HG03442 (cell line): ENCODE data around the gene FAAH2.
A peak's percentile ranks its signal among the peaks of the same experiment; 100 is the strongest.
"Not testable (repeated sequence)": the region's sequence is repeated elsewhere in the genome, so short reads cannot be mapped to it uniquely, and the experiment has no call there.

ENCODE experiments used
- ATAC-seq: cut with Tn5 transposase; IDR thresholded peaks from one replicate; pipeline ENCODE4 v1.9.1; 2021; ENCODE audit warnings: mild to moderate bottlenecking, moderate library complexity; ENCODE audit not compliant: unreplicated experiment

FAAH2 gene

GRCh38 chrX:57286507-57287251 lies at the start of gene FAAH2:
Gene FAAH2, plus strand, starts transcription at chrX:57286706. Its CDS starts 120 bp downstream, at chrX:57286826.
- ATAC-seq = peak; percentile 88

- ATAC-seq = no peak
Measured at GRCh38 chrX:57241967-57242366, 44.5 kb upstream of the FAAH2 start.

GRCh38 chrX:57251965-57252364 lies 34.5 kb upstream of the FAAH2 start:
- ATAC-seq = no peak

GRCh38 chrX:57265126-57265525 lies 21.4 kb upstream of the FAAH2 start:
- no peak for ATAC-seq

- ATAC-seq = no peak
Measured at GRCh38 chrX:57266275-57266674, 20.2 kb upstream of the FAAH2 start.

GRCh38 chrX:57266871-57267270 lies 19.6 kb upstream of the FAAH2 start:
- no peak for ATAC-seq

GRCh38 chrX:57267308-57267707 lies 19.2 kb upstream of the FAAH2 start:
- ATAC-seq = no peak

- ATAC-seq = no peak
Measured at GRCh38 chrX:57270980-57271379, 15.5 kb upstream of the FAAH2 start.

- no peak for ATAC-seq
Measured at GRCh38 chrX:57282568-57282967, 3.9 kb upstream of the FAAH2 start.

GRCh38 chrX:57285001-57285400 lies 1.5 kb upstream of the FAAH2 start:
- ATAC-seq = no peak

GRCh38 chrX:57289089-57289488 lies 2.6 kb downstream of the FAAH2 start:
- no peak for ATAC-seq

GRCh38 chrX:57294961-57295360 lies 8.5 kb downstream of the FAAH2 start:
- ATAC-seq = no peak

- ATAC-seq = not testable (repeated sequence)
Measured at GRCh38 chrX:57295679-57296078, 9.2 kb downstream of the FAAH2 start.

GRCh38 chrX:57313583-57314215 lies 27.2 kb downstream of the FAAH2 start:
- no peak for ATAC-seq

GRCh38 chrX:57329008-57329407 lies 42.5 kb downstream of the FAAH2 start:
- no peak for ATAC-seq

GRCh38 chrX:57335790-57336189 lies 49.3 kb downstream of the FAAH2 start:
- not testable (repeated sequence) for ATAC-seq

- ATAC-seq = no peak
Measured at GRCh38 chrX:57353472-57354132, 67.1 kb downstream of the FAAH2 start.

GRCh38 chrX:57364145-57364544 lies 77.6 kb downstream of the FAAH2 start:
- no peak for ATAC-seq

GRCh38 chrX:57366430-57366829 lies 79.9 kb downstream of the FAAH2 start:
- ATAC-seq = no peak

GRCh38 chrX:57367649-57368048 lies 81.1 kb downstream of the FAAH2 start:
- no peak for ATAC-seq

- ATAC-seq = no peak
Measured at GRCh38 chrX:57368158-57368557, 81.7 kb downstream of the FAAH2 start.

GRCh38 chrX:57379296-57379695 lies 92.8 kb downstream of the FAAH2 start:
- ATAC-seq = no peak
